ENCODE measurements around the gene ATP1A3. TPM values are rescaled to one million over a fixed set of nuclear protein-coding genes. Genes with fewer than 3 reads are reported as not detected.

The ATP1A3 gene
- total and polyA plus RNA-seq, 2 of the 13 experiments (the other 11 are each of a cell fraction or from before 2014, with no cell fraction given): 0.01 to 0.04 TPM

- TF ChIP-seq ZNF720 (CRISPR knock-in tag; IDR thresholded peaks at IDR 0.05) (no peak), CBX2 (IDR thresholded peaks at IDR 0.05; ENCODE audit: low read depth, low read length) (no peak), CBX2 (CRISPR knock-in tag; IDR thresholded peaks at IDR 0.05; ENCODE audit: low read depth) (no peak), ELF3 (CRISPR knock-in tag; IDR thresholded peaks at IDR 0.05) (no peak), MIXL1 (CRISPR knock-in tag; IDR thresholded peaks at IDR 0.05) (no peak)
- TF ChIP-seq, protein P1, sequence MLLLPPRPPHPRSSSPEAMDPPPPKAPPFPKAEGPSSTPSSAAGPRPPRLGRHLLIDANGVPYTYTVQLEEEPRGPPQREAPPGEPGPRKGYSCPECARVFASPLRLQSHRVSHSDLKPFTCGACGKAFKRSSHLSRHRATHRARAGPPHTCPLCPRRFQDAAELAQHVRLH (CRISPR knock-in tag; IDR thresholded peaks at IDR 0.05; ENCODE audit: borderline replicate concordance, low read depth): no peak
- TF ChIP-seq, protein P2, sequence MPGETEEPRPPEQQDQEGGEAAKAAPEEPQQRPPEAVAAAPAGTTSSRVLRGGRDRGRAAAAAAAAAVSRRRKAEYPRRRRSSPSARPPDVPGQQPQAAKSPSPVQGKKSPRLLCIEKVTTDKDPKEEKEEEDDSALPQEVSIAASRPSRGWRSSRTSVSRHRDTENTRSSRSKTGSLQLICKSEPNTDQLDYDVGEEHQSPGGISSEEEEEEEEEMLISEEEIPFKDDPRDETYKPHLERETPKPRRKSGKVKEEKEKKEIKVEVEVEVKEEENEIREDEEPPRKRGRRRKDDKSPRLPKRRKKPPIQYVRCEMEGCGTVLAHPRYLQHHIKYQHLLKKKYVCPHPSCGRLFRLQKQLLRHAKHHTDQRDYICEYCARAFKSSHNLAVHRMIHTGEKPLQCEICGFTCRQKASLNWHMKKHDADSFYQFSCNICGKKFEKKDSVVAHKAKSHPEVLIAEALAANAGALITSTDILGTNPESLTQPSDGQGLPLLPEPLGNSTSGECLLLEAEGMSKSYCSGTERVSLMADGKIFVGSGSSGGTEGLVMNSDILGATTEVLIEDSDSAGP (CRISPR knock-in tag; IDR thresholded peaks at IDR 0.05; ENCODE audit: borderline replicate concordance): peak; percentile 29; the same call in 1 of the 2 replicates
- TF ChIP-seq, protein P3, sequence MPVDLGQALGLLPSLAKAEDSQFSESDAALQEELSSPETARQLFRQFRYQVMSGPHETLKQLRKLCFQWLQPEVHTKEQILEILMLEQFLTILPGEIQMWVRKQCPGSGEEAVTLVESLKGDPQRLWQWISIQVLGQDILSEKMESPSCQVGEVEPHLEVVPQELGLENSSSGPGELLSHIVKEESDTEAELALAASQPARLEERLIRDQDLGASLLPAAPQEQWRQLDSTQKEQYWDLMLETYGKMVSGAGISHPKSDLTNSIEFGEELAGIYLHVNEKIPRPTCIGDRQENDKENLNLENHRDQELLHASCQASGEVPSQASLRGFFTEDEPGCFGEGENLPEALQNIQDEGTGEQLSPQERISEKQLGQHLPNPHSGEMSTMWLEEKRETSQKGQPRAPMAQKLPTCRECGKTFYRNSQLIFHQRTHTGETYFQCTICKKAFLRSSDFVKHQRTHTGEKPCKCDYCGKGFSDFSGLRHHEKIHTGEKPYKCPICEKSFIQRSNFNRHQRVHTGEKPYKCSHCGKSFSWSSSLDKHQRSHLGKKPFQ (CRISPR knock-in tag; IDR thresholded peaks at IDR 0.05; ENCODE audit: insufficient replicate concordance): no peak
Measured at GRCh38 chr19:41951686-41952172, 42.3 kb downstream of the ATP1A3 start (continued).

- TF ChIP-seq ZSCAN20 (CRISPR knock-in tag; IDR thresholded peaks at IDR 0.05; ENCODE audit: borderline replicate concordance) (no peak), KLF12 (CRISPR knock-in tag; IDR thresholded peaks at IDR 0.05; ENCODE audit: borderline replicate concordance) (no peak), AGO2 (optimal IDR thresholded peaks at IDR 0.05; ENCODE audit: low read depth, low read length) (no peak)
- TF ChIP-seq, protein P4, sequence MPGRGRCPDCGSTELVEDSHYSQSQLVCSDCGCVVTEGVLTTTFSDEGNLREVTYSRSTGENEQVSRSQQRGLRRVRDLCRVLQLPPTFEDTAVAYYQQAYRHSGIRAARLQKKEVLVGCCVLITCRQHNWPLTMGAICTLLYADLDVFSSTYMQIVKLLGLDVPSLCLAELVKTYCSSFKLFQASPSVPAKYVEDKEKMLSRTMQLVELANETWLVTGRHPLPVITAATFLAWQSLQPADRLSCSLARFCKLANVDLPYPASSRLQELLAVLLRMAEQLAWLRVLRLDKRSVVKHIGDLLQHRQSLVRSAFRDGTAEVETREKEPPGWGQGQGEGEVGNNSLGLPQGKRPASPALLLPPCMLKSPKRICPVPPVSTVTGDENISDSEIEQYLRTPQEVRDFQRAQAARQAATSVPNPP (CRISPR knock-in tag; IDR thresholded peaks at IDR 0.05): no peak
Measured at GRCh38 chr19:41947091-41947490, 46.9 kb downstream of the ATP1A3 start.

More at GRCh38 chr19:41947091-41947490, 46.9 kb downstream of the ATP1A3 start:
- H4K20me1 ChIP-seq (ENCODE audit: insufficient read depth, low read length): no peaks in the 10 kb centered on the region
- intact Hi-C loops (cut with micrococcal nuclease; ENCODE audit: unreplicated experiment): no loop called here
- BruUV-seq (replicated peaks): no TSS peak
- H3K27ac ChIP-seq (ENCODE audit: extremely low read length, insufficient read depth, low read length): no peak overlapping the region
- in situ Hi-C loops (cut with HindIII; ENCODE audit: extremely low pct_ligation_motif_present, low pct_unique_long_range_greater_than_20kb): no loop called here
- H3K9ac ChIP-seq (ENCODE audit: insufficient read depth, low read depth, low read length): no peak overlapping the region
- no peak overlapping the region for H3K4me2 ChIP-seq (ENCODE audit: low read depth, low read length)
- H2AFZ ChIP-seq (ENCODE audit: low read length): no peak overlapping the region
- WGBS (ENCODE audit: low lambda C conversion rate): 17% methylated on average over 3 of the region's 3 CpGs
- DNase-seq (ENCODE audit: low spot score): no peak
- H3K79me2 ChIP-seq (ENCODE audit: insufficient read depth, low read length): no peaks in the 10 kb centered on the region
- peaks cover 2 to 3% of the 10 kb centered on the region in 2 experiments; a peak in 1 of 5 replicates for H3K27me3 ChIP-seq (ENCODE audit: control insufficient read depth in 1 of 2, insufficient read depth in 2 of 2, low read length in 2 of 2)
- ATAC-seq: no peak
- no peaks in the 10 kb centered on the region for H3K36me3 ChIP-seq (replicated peaks in 1 of 2; ENCODE audit: control insufficient read depth in 1 of 2, insufficient read depth in 2 of 2, low read length in 2 of 2)
- no peaks in the 10 kb centered on the region for H3K9me3 ChIP-seq (ENCODE audit: low read length)
- no peak for FAIRE-seq
- ChIA-PET CTCF (ENCODE audit: low intra/inter-chr PET ratio, low total read pairs) (no interaction called here), POLR2A (no interaction called here)
- H3K4me3 ChIP-seq (replicated peaks in 1 of 3; ENCODE audit: insufficient read depth in 1 of 3, low read depth in 2 of 3, low read length in 3 of 3): no peak overlapping the region
- no peaks in the 10 kb centered on the region for H3K4me1 ChIP-seq (ENCODE audit: insufficient read depth, low read length)

Measured in HepG2 (cell line).